CD14-positive monocyte (primary cell): ENCODE measurements around the gene TSPAN32. TPM values are rescaled to one million over a fixed set of nuclear protein-coding genes. Genes with fewer than 3 reads are reported as not detected.
A peak's percentile ranks its signal among the peaks of the same experiment; 100 is the strongest.

Experiments
- DNase-seq, 3 donors: peaks; one replicate each; pipeline ENCODE4 v3.0.0-alpha.2; 2011 to 2022
- H2AFZ ChIP-seq: 2 replicates; pipeline ENCODE4 v1.6.0; 2012; ENCODE audit warnings: mild to moderate bottlenecking, low read depth, low read length, inconsistent platforms; ENCODE audit not compliant: insufficient read depth, poor library complexity, severe bottlenecking
- H3K27ac ChIP-seq, 2 donors: 1 replicate in 1 of 2; 2 replicates in 1 of 2; pipeline ENCODE4 v1.5.1; 2012 to 2013; ENCODE audit warnings: low read length in 2 of 2, control low read depth in 1 of 2, inconsistent platforms in 1 of 2, low read depth in 1 of 2, mild to moderate bottlenecking in 1 of 2
- H3K27me3 ChIP-seq, 2 donors: one replicate each; pipeline versions ENCODE4 v1.6.0 to v1.6.1; 2011 to 2013; ENCODE audit warnings: low read length in 2 of 2; ENCODE audit not compliant: control insufficient read depth in 2 of 2, insufficient read depth in 2 of 2
- H3K36me3 ChIP-seq, 2 donors: replicated peaks in 1 of 2; 1 replicate in 1 of 2; 2 replicates in 1 of 2; pipeline versions ENCODE4 v1.5.1 to v1.6.1; 2012 to 2013; ENCODE audit warnings: low read length in 2 of 2, control low read depth in 1 of 2, inconsistent platforms in 1 of 2, mild to moderate bottlenecking in 1 of 2; ENCODE audit not compliant: insufficient read depth in 2 of 2, control insufficient read depth in 1 of 2
- H3K4me1 ChIP-seq, 2 donors: 1 replicate in 1 of 2; 2 replicates in 1 of 2; pipeline versions ENCODE4 v1.5.1 to v1.6.1; 2012 to 2013; ENCODE audit warnings: low read length in 2 of 2, control low read depth in 1 of 2, inconsistent platforms in 1 of 2, mild to moderate bottlenecking in 1 of 2, moderate library complexity in 1 of 2; ENCODE audit not compliant: insufficient read depth in 2 of 2, control insufficient read depth in 1 of 2
- H3K4me2 ChIP-seq: replicated peaks from 2 replicates; pipeline ENCODE3; 2012; ENCODE audit warnings: low read length, moderate library complexity, mild to moderate bottlenecking; ENCODE audit not compliant: poor library complexity, severe bottlenecking; ENCODE audit errors: extremely low read depth
- H3K4me3 ChIP-seq, 3 experiments: fragments of 200-600 bp in 1 of 3; sonication (generic) in 1 of 3; replicated peaks in 1 of 3; 1 replicate in 2 of 3; 2 replicates in 1 of 3; pipeline ENCODE4 v1.5.1; 2011 to 2013; ENCODE audit warnings: low read length in 3 of 3, mild to moderate bottlenecking in 3 of 3, control low read depth in 2 of 3, low read depth in 2 of 3, inconsistent platforms in 1 of 3, moderate library complexity in 1 of 3
- H3K79me2 ChIP-seq: 2 replicates; pipeline ENCODE4 v1.6.0; 2012; ENCODE audit warnings: mild to moderate bottlenecking, control low read depth, inconsistent platforms, low read length, moderate library complexity; ENCODE audit not compliant: insufficient read depth
- H3K9ac ChIP-seq: 2 replicates; pipeline ENCODE4 v1.6.0; 2017; ENCODE audit warnings: low read length, mild to moderate bottlenecking; ENCODE audit not compliant: insufficient read depth, poor library complexity, severe bottlenecking
- H3K9me3 ChIP-seq, 2 donors: replicated peaks in 1 of 2; 1 replicate in 1 of 2; 2 replicates in 1 of 2; pipeline versions ENCODE4 v1.5.1 to v1.6.1; 2012 to 2013; ENCODE audit warnings: low read length in 2 of 2, control low read depth in 1 of 2; ENCODE audit not compliant: control insufficient read depth in 1 of 2, insufficient read depth in 1 of 2
- H4K20me1 ChIP-seq: 2 replicates; pipeline ENCODE4 v1.6.0; 2012; ENCODE audit warnings: mild to moderate bottlenecking, low read length, control low read depth, moderate library complexity; ENCODE audit not compliant: insufficient read depth
- H3K27ac Mint-ChIP-seq, 7 donors: one replicate each; pipeline ENCODE4 v1.8.0; 2020; ENCODE audit warnings: mild to moderate bottlenecking in 7 of 7, mixed read lengths in 7 of 7, moderate library complexity in 6 of 7, inconsistent platforms in 2 of 7
- H3K27me3 Mint-ChIP-seq, 3 donors: one replicate each; pipeline ENCODE4 v1.8.0; 2021 to 2022; ENCODE audit warnings: low read depth in 3 of 3, mild to moderate bottlenecking in 3 of 3, mixed read lengths in 3 of 3, moderate library complexity in 3 of 3, inconsistent platforms in 1 of 3
- H3K36me3 Mint-ChIP-seq, 2 donors: one replicate each; pipeline ENCODE4 v1.8.0; 2020; ENCODE audit warnings: mixed read lengths in 2 of 2, inconsistent platforms in 1 of 2, mild to moderate bottlenecking in 1 of 2
- H3K4me1 Mint-ChIP-seq: one replicate; pipeline ENCODE4 v1.8.0; 2020; ENCODE audit warnings: mild to moderate bottlenecking, mixed read lengths
- H3K4me3 Mint-ChIP-seq, 2 donors: one replicate each; pipeline ENCODE4 v1.8.0; 2020; ENCODE audit warnings: mild to moderate bottlenecking in 2 of 2, mixed read lengths in 2 of 2, moderate library complexity in 1 of 2
- H3K9me3 Mint-ChIP-seq, 7 donors: one replicate each; pipeline ENCODE4 v1.8.0; 2020 to 2022; ENCODE audit warnings: mixed read lengths in 7 of 7, mild to moderate bottlenecking in 6 of 7, moderate library complexity in 6 of 7, inconsistent platforms in 2 of 7
- WGBS: methylation state at CpG from one replicate; pipeline ENCODE4 v1.1.5; 2013; ENCODE audit warnings: missing lambda C conversion rate; ENCODE audit not compliant: insufficient coverage; 5-methylcytosine and 5-hydroxymethylcytosine counted together
- intact Hi-C, 2 donors: fragments of 100-400 bp; cut with micrococcal nuclease; formaldehyde crosslinking; loops; one replicate each; pipeline versions ENCODE4 v1.15.0 to v1.15.1; 2023
- polyA plus RNA-seq, 3 donors: library from polyadenylated mRNA; depleted of rRNA in 1 of 3; unstranded in 2 of 3; stranded (reverse) in 1 of 3; fragments of 300-500 nt in 2 of 3; fragments of >200 nt in 1 of 3; fragmentation: Illumina TruSeq in 2 of 3; gene quantifications; 1 replicate in 2 of 3; 2 replicates in 1 of 3; pipeline ENCODE4 v1.2.3, GENCODE V29; 2012 to 2021
- TF ChIP-seq, protein P1 (sequence below): fragments of 200-600 bp; IDR thresholded peaks from one replicate; pipeline ENCODE4 v1.8.0; 2022; ENCODE audit warnings: antibody characterized with exemption, mild to moderate bottlenecking

The TSPAN32 gene
- polyA plus RNA-seq, 3 donors, result 34.8 to 136 (median 82.5) TPM

DNA sequence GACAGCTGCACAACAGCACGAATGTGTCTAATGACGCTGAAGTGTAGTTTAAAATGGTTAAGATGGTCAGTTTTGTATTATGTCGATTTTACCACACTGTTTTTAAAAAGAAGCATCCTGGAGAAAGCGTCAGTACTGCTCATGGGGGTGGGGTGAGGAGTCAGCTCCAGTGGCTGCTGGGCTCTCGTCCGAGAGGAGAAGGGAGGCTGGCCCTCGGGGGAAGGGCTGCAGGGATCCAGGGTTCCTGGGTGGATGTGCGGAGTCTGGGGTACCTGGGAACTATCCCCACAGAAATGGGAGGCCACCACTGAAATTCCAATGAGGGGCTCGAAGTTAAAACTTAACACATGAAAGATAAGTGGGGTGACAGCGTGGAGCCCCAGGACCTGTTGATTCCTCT, 12.0 kb upstream of the TSPAN32 start:
- H3K4me1 Mint-ChIP-seq, result peaks cover 26% of the 10 kb centered on the region
- peaks cover 0 to 7% (median 1%) of the 10 kb centered on the region in 7 donors for H3K9me3 Mint-ChIP-seq
- no peaks in the 10 kb centered on the region for H3K36me3 ChIP-seq
- no peaks in the 10 kb centered on the region for H3K9me3 ChIP-seq
- intact Hi-C loops, result no loop called here
- H4K20me1 ChIP-seq, result peaks cover 7% of the 10 kb centered on the region
- H3K4me3 Mint-ChIP-seq, result peak overlapping the region in 1 of 2 donors; percentile 62
- peaks cover 0 to 2% of the 10 kb centered on the region in 2 donors for H3K27me3 ChIP-seq
- H3K27ac ChIP-seq, result no peak overlapping the region
- H2AFZ ChIP-seq, result no peak overlapping the region
- no peak for DNase-seq
- no peak overlapping the region for H3K27ac Mint-ChIP-seq
- TF ChIP-seq, protein P1, sequence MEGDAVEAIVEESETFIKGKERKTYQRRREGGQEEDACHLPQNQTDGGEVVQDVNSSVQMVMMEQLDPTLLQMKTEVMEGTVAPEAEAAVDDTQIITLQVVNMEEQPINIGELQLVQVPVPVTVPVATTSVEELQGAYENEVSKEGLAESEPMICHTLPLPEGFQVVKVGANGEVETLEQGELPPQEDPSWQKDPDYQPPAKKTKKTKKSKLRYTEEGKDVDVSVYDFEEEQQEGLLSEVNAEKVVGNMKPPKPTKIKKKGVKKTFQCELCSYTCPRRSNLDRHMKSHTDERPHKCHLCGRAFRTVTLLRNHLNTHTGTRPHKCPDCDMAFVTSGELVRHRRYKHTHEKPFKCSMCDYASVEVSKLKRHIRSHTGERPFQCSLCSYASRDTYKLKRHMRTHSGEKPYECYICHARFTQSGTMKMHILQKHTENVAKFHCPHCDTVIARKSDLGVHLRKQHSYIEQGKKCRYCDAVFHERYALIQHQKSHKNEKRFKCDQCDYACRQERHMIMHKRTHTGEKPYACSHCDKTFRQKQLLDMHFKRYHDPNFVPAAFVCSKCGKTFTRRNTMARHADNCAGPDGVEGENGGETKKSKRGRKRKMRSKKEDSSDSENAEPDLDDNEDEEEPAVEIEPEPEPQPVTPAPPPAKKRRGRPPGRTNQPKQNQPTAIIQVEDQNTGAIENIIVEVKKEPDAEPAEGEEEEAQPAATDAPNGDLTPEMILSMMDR, result no peak
- no peaks in the 10 kb centered on the region for H3K79me2 ChIP-seq
- H3K36me3 Mint-ChIP-seq, result no peaks in the 10 kb centered on the region
- H3K4me2 ChIP-seq, result no peak overlapping the region
- peaks cover 17 to 23% of the 10 kb centered on the region in 2 donors for H3K4me1 ChIP-seq
- H3K4me3 ChIP-seq, result no peak overlapping the region
- WGBS, result 97% methylated on average over 10 of the region's 10 CpGs
- peaks cover 19 to 36% (median 29%) of the 10 kb centered on the region in 3 donors for H3K27me3 Mint-ChIP-seq
- no peak overlapping the region for H3K9ac ChIP-seq

DNA sequence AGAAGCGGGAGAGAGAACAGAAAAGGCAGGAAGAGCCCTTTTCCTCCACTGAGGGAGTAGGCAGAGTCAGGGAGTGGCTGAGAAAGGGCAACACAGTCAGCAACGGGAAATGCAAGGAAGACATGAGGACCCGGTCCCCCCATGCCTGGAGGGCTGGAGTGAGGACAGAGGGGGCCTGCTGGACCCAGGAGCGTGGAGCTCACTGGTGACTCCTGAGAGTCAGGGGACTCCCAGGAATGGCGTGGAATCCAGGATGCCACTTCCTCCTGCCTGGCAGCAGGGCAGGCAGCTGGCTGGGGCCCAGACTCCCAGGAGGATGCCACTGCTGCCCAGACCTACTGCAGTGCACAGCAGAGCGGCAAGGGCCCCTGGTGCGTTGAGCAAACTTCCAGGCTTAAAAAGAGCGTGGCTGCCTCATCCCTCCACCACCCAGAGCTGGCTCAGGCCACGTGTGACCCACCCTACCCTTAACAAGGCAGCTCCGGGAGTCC, 11.4 kb upstream of the TSPAN32 start:
- peaks cover 0 to 5% (median 0%) of the 10 kb centered on the region in 7 donors for H3K9me3 Mint-ChIP-seq
- TF ChIP-seq, protein P1, result no peak
- H3K79me2 ChIP-seq, result no peaks in the 10 kb centered on the region
- peak overlapping the region in 1 of 2 donors; percentile 62 for H3K4me3 Mint-ChIP-seq
- peaks cover 0 to 2% of the 10 kb centered on the region in 2 donors for H3K27me3 ChIP-seq
- H3K9ac ChIP-seq, result no peak overlapping the region
- H3K4me2 ChIP-seq, result no peak overlapping the region
- H3K27me3 Mint-ChIP-seq, result peaks cover 19 to 36% (median 29%) of the 10 kb centered on the region in 3 donors
- intact Hi-C loops, result no loop called here
- H3K4me1 ChIP-seq, result peaks cover 17 to 23% of the 10 kb centered on the region in 2 donors
- no peak overlapping the region for H2AFZ ChIP-seq
- H3K27ac Mint-ChIP-seq, result no peak overlapping the region
- peaks cover 31% of the 10 kb centered on the region for H3K4me1 Mint-ChIP-seq
- whole genome bisulfite sequencing, result 91% methylated on average over 9 of the region's 10 CpGs
- no peak overlapping the region for H3K4me3 ChIP-seq
- H3K27ac ChIP-seq, result no peak overlapping the region
- H3K36me3 Mint-ChIP-seq, result no peaks in the 10 kb centered on the region
- peaks cover 12% of the 10 kb centered on the region for H4K20me1 ChIP-seq
- no peaks in the 10 kb centered on the region for H3K9me3 ChIP-seq
- H3K36me3 ChIP-seq, result no peaks in the 10 kb centered on the region
- no peak for DNase-seq
